SU-DHL-6 (cell line): ENCODE results near the gene OR2L8.

Source experiments
- H2AFZ ChIP-seq: fragments of 200-600 bp; sonication (generic); 2 replicates; pipeline ENCODE4 v1.6.1; 2014; ENCODE audit warnings: low read depth, mild to moderate bottlenecking, moderate library complexity, mixed read lengths, antibody characterized with exemption, low read length; ENCODE audit not compliant: severe bottlenecking
- H3F3A ChIP-seq: fragments of 200-600 bp; shearing (Covaris generic); 2 replicates; pipeline ENCODE4 v1.6.0; 2016; ENCODE audit warnings: antibody characterized with exemption, mild to moderate bottlenecking; ENCODE audit not compliant: insufficient read depth
- H3K27ac ChIP-seq: fragments of 200-600 bp; sonication (generic); 2 replicates; pipeline ENCODE4 v1.5.1; 2016; ENCODE audit warnings: low read depth, mild to moderate bottlenecking, low read length, moderate library complexity, mixed read lengths
- H3K27me3 ChIP-seq: fragments of 200-600 bp; sonication (generic), shearing (Covaris generic); 2 replicates; pipeline ENCODE4 v1.6.0; 2014; ENCODE audit warnings: mild to moderate bottlenecking, low read length
- H3K36me3 ChIP-seq: fragments of 200-600 bp; sonication (generic); 2 replicates; pipeline ENCODE4 v1.6.1; 2014; ENCODE audit warnings: mild to moderate bottlenecking, low read length, mixed read lengths
- H3K4me2 ChIP-seq: fragments of 300-600, 200-600 bp; shearing (Covaris generic), sonication (generic); 2 replicates; pipeline ENCODE4 v1.6.0; 2014; ENCODE audit warnings: low read length, low read depth, mild to moderate bottlenecking; ENCODE audit not compliant: poor library complexity, severe bottlenecking
- H3K4me3 ChIP-seq: fragments of 200-600 bp; sonication (generic); 2 replicates; pipeline ENCODE4 v1.5.1; 2014; ENCODE audit warnings: antibody characterized with exemption, low read length, mild to moderate bottlenecking, mixed read lengths; ENCODE audit not compliant: insufficient read depth, poor library complexity, severe bottlenecking
- H3K79me2 ChIP-seq: fragments of 200-600 bp; sonication (generic); 2 replicates; pipeline ENCODE4 v1.6.1; 2014; ENCODE audit warnings: mild to moderate bottlenecking, low read length, moderate library complexity; ENCODE audit not compliant: insufficient read depth
- H3K9ac ChIP-seq: fragments of 200-600 bp; sonication (generic); 2 replicates; pipeline ENCODE4 v1.7.0; 2014; ENCODE audit warnings: mild to moderate bottlenecking, low read length
- H3K9me2 ChIP-seq: fragments of 200-600 bp; sonication (generic); replicated peaks from 2 replicates; pipeline ENCODE4 v1.6.1; 2014; ENCODE audit warnings: low read length; ENCODE audit not compliant: insufficient read depth
- H3K9me3 ChIP-seq: fragments of 200-600 bp; sonication (generic); 2 replicates; pipeline ENCODE4 v1.6.1; 2014; ENCODE audit warnings: low read length, mixed read lengths; ENCODE audit not compliant: insufficient read depth
- H4K20me1 ChIP-seq: fragments of 200-600 bp; sonication (generic); 2 replicates; pipeline ENCODE4 v1.6.1; 2014; ENCODE audit warnings: low read depth, mild to moderate bottlenecking, antibody characterized with exemption, low read length, moderate library complexity, mixed read lengths
- CTCF ChIP-seq: fragments of 200-600 bp; sonication (generic); IDR thresholded peaks from one replicate; pipeline ENCODE4 v1.5.1; 2017; ENCODE audit warnings: antibody characterized with exemption, mild to moderate bottlenecking, low read length, moderate library complexity; ENCODE audit not compliant: insufficient read depth, poor library complexity, severe bottlenecking
- EZH2phosphoT487 ChIP-seq: fragments of 200-600 bp; sonication (generic), shearing (Covaris generic); conservative IDR thresholded peaks from 2 replicates; pipeline ENCODE4 v1.6.1; 2018; ENCODE audit warnings: mild to moderate bottlenecking, antibody characterized with exemption, low read length, moderate library complexity, mixed read lengths

OR2L8 gene

DNA sequence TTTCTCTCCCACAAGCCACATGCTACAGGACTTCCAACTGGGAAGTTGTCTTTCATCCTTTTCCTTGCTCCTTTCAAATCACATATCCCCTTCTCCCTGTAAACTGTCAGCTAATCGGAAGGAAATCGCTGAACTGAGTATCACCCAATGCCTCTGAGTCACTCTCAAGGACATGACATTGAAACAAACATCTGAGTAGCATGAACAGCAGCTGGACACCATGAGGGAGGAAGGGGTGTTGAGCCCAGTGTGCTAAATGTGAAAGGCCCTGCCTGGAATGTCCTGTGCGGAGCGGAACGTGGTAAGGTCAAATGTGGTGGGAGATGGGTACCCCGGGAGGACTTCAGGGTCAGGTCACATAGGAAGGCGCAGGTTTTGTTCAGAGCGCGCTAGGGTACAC, 23.8 kb upstream of the OR2L8 start, which contains the start of gene OR2AJ1:
OR2AJ1 (plus strand) TSS at position 22 of the 400 bp plus-strand sequence. CDS start 8,880 bp downstream, outside the sequence.
- no peaks in the 10 kb centered on the region for H3K27me3 ChIP-seq
- H3F3A ChIP-seq = no peaks in the 10 kb centered on the region
- H3K9ac ChIP-seq = no peak within 1 kb of the TSS
- H3K9me3 ChIP-seq = no peaks in the 10 kb centered on the region
- H3K9me2 ChIP-seq = no peaks in the 10 kb centered on the region
- no peak within 1 kb of the TSS for H3K4me3 ChIP-seq
- no peak for TF ChIP-seq EZH2phosphoT487
- no peak for TF ChIP-seq CTCF
- no peak within 1 kb of the TSS for H2AFZ ChIP-seq
- no peaks in the 10 kb centered on the region for H3K36me3 ChIP-seq
- H3K27ac ChIP-seq = no peak within 1 kb of the TSS
- no peaks in the 10 kb centered on the region for H4K20me1 ChIP-seq
- H3K79me2 ChIP-seq = no peaks in the 10 kb centered on the region
- H3K4me2 ChIP-seq = no peak within 1 kb of the TSS

DNA sequence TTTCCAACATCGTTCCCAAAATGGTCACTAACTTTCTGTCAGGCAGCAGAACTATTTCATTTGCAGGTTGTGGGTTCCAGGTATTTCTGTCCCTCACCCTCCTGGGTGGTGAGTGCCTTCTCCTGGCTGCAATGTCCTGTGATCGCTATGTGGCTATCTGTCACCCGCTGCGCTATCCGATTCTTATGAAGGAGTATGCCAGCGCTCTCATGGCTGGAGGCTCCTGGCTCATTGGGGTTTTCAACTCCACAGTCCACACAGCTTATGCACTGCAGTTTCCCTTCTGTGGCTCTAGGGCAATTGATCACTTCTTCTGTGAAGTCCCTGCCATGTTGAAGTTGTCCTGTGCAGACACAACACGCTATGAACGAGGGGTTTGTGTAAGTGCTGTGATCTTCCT, 14.7 kb upstream of the OR2L8 start:
- H2AFZ ChIP-seq = no peak overlapping the region
- H3F3A ChIP-seq = no peaks in the 10 kb centered on the region
- TF ChIP-seq CTCF = no peak
- no peak for TF ChIP-seq EZH2phosphoT487
- no peak overlapping the region for H3K27ac ChIP-seq
- H3K79me2 ChIP-seq = no peaks in the 10 kb centered on the region
- H3K36me3 ChIP-seq = no peaks in the 10 kb centered on the region
- H3K9ac ChIP-seq = no peak overlapping the region
- H3K27me3 ChIP-seq = no peaks in the 10 kb centered on the region
- no peaks in the 10 kb centered on the region for H3K9me2 ChIP-seq
- H4K20me1 ChIP-seq = no peaks in the 10 kb centered on the region
- no peaks in the 10 kb centered on the region for H3K9me3 ChIP-seq
- H3K4me2 ChIP-seq = no peak overlapping the region
- H3K4me3 ChIP-seq = no peak overlapping the region

- Histone ChIP-seq H2AFZ (no peak overlapping the region), H3K27ac (no peak overlapping the region), H3K27me3 (no peaks in the 10 kb centered on the region), H4K20me1 (no peaks in the 10 kb centered on the region), H3K9me3 (no peaks in the 10 kb centered on the region), H3K9me2 (no peaks in the 10 kb centered on the region), H3K36me3 (no peaks in the 10 kb centered on the region), H3F3A (no peaks in the 10 kb centered on the region), H3K9ac (no peak overlapping the region), H3K79me2 (no peaks in the 10 kb centered on the region), H3K4me3 (no peak overlapping the region), H3K4me2 (no peak overlapping the region)
- TF ChIP-seq CTCF (no peak), EZH2phosphoT487 (no peak)
Observed at GRCh38 chr1:247935781-247936180, 12.9 kb upstream of the OR2L8 start.
